Kidney (tissue), 14 donors: ENCODE data around the gene CARD19. TPM values are rescaled to one million over a fixed set of nuclear protein-coding genes. Genes with fewer than 3 reads are reported as not detected.
A peak's percentile ranks its signal among the peaks of the same experiment; 100 is the strongest.

Experiments used
- DNase-seq, 5 donors: peaks; one replicate each; pipeline ENCODE4 v3.0.0-alpha.2; 2013 to 2020
- FAIRE-seq: peaks from 2 replicates; lab custom pipeline; 2012; peaks lifted over from hg19 to GRCh38; lab: Jason Lieb, UNC
- H3K27ac ChIP-seq, 2 donors: one replicate each; pipeline ENCODE4 v1.7.0; 2013; ENCODE audit warnings: low read depth in 2 of 2, low read length in 2 of 2, inconsistent platforms in 1 of 2
- H3K27me3 ChIP-seq: one replicate; pipeline ENCODE4 v1.7.1; 2013; ENCODE audit warnings: low read length, inconsistent platforms; ENCODE audit not compliant: control insufficient read depth, insufficient read depth
- H3K36me3 ChIP-seq, 3 donors: one replicate each; pipeline versions ENCODE4 v1.7.0 to v1.7.1; 2013; ENCODE audit warnings: low read length in 3 of 3, control low read depth in 1 of 3, inconsistent platforms in 1 of 3; ENCODE audit not compliant: insufficient read depth in 3 of 3, control insufficient read depth in 2 of 3
- H3K4me1 ChIP-seq, 3 donors: one replicate each; pipeline versions ENCODE4 v1.7.0 to v1.7.1; 2013; ENCODE audit warnings: low read length in 3 of 3, inconsistent platforms in 1 of 3, low read depth in 1 of 3; ENCODE audit not compliant: control insufficient read depth in 2 of 3, insufficient read depth in 2 of 3
- H3K4me3 ChIP-seq, 3 donors: one replicate each; pipeline versions ENCODE4 v1.7.0 to v1.8.1; 2013; ENCODE audit warnings: low read length in 3 of 3, control low read depth in 1 of 3, inconsistent platforms in 1 of 3
- H3K9ac ChIP-seq, 3 donors: one replicate each; pipeline versions ENCODE4 v1.7.0 to v1.7.1; 2013; ENCODE audit warnings: low read length in 3 of 3, control low read depth in 1 of 3, inconsistent platforms in 1 of 3
- H3K9me3 ChIP-seq, 3 donors: one replicate each; pipeline versions ENCODE4 v1.7.0 to v1.7.1; 2013; ENCODE audit warnings: low read length in 3 of 3, control low read depth in 1 of 3, inconsistent platforms in 1 of 3; ENCODE audit not compliant: control insufficient read depth in 2 of 3, insufficient read depth in 1 of 3
- CTCF ChIP-seq: IDR thresholded peaks from 3 replicates; pipeline ENCODE4 v1.5.1; 2012; ENCODE audit warnings: mild to moderate bottlenecking, moderate library complexity, borderline replicate concordance; ENCODE audit not compliant: insufficient read depth; ENCODE audit errors: extremely low read depth
- intact Hi-C: fragments of 100-400 bp; cut with DNase I; formaldehyde crosslinking; loops from one replicate; pipeline ENCODE4 v1.11.1; 2022
- polyA plus RNA-seq: library from polyadenylated mRNA; stranded (reverse); fragments of 350-450 nt; fragmentation: Illumina TruSeq; extraction: RNeasy Lipid Tissue Mini Kit (QIAGEN cat#74804); gene quantifications from one replicate; pipeline ENCODE4 v1.2.3, GENCODE V29; 2014; ENCODE audit warnings: low read depth, low replicate concordance; ENCODE audit not compliant: insufficient read depth
- total RNA-seq: library from RNA; stranded (reverse); fragmentation: NEBNext Ultra II Directional; extraction: Animal tissue kit (Norgen Biotek cat#: 25700); gene quantifications from one replicate; pipeline ENCODE4 v1.2.1, GENCODE V29; 2021
- donor health status: control.
- donor health status: control.
- donor health status: control.
- donor health status: control.
- donor health status: control.
- donor health status: DM: yes; HTN: yes; CAD: no.
- donor health status: Normal renal cell carcinoma (clear cell type).

Gene CARD19
- total and polyA plus RNA-seq, 2 donors from 2014 or later, result 44.5 to 49.3 TPM

- no peak for TF ChIP-seq CTCF
- FAIRE-seq (no peak), DNase-seq (peak in 1 of 5 donors; percentile 22)
- H3K9ac ChIP-seq, result no peak overlapping the region
- H3K27ac ChIP-seq, result no peak overlapping the region
- H3K9me3 ChIP-seq, result no peaks in the 10 kb centered on the region
- peaks cover 0 to 24% (median 11%) of the 10 kb centered on the region in 3 donors for H3K4me1 ChIP-seq
- H3K4me3 ChIP-seq, result no peak overlapping the region
- intact Hi-C loops, result no loop called here
- no peaks in the 10 kb centered on the region for H3K27me3 ChIP-seq
- no peaks in the 10 kb centered on the region for H3K36me3 ChIP-seq
These were observed 30.8 kb upstream of the CARD19 start for GRCh38 chr9:93065135-93065720.

GRCh38 chr9:93066978-93067603 lies 28.9 kb upstream of the CARD19 start:
- TF ChIP-seq CTCF, result no peak
- intact Hi-C loops, result no loop called here
- no peaks in the 10 kb centered on the region for H3K27me3 ChIP-seq
- H3K9me3 ChIP-seq, result no peaks in the 10 kb centered on the region
- H3K27ac ChIP-seq, result no peak overlapping the region
- DNase-seq, result no peak
- no peaks in the 10 kb centered on the region for H3K36me3 ChIP-seq
- H3K4me3 ChIP-seq, result no peak overlapping the region
- H3K4me1 ChIP-seq, result peaks cover 0 to 11% (median 1%) of the 10 kb centered on the region in 3 donors
- H3K9ac ChIP-seq, result no peak overlapping the region
- FAIRE-seq, result no peak

- H3K27me3 ChIP-seq, result no peaks in the 10 kb centered on the region
- peaks cover 0 to 6% (median 5%) of the 10 kb centered on the region in 3 donors for H3K4me1 ChIP-seq
- no peak overlapping the region for H3K9ac ChIP-seq
- no peak overlapping the region for H3K4me3 ChIP-seq
- H3K36me3 ChIP-seq, result no peaks in the 10 kb centered on the region
- no peak overlapping the region for H3K27ac ChIP-seq
- intact Hi-C loops, result no loop called here
- H3K9me3 ChIP-seq, result no peaks in the 10 kb centered on the region
- FAIRE-seq, result no peak
- no peak for TF ChIP-seq CTCF
- no peak for DNase-seq
These were observed 27.1 kb upstream of the CARD19 start for GRCh38 chr9:93068956-93069355.

- H3K4me1 ChIP-seq, result peaks cover 0 to 6% (median 5%) of the 10 kb centered on the region in 3 donors
- H3K27me3 ChIP-seq, result no peaks in the 10 kb centered on the region
- no peak overlapping the region for H3K9ac ChIP-seq
- no peaks in the 10 kb centered on the region for H3K36me3 ChIP-seq
- no peak overlapping the region for H3K4me3 ChIP-seq
- intact Hi-C loops, result no loop called here
- DNase-seq (no peak), FAIRE-seq (no peak)
- no peak for TF ChIP-seq CTCF
- H3K9me3 ChIP-seq, result no peaks in the 10 kb centered on the region
- H3K27ac ChIP-seq, result no peak overlapping the region
These were observed 24.6 kb upstream of the CARD19 start for GRCh38 chr9:93071464-93071863.
